ENCODE measurements around the gene CDHR3.

Gene CDHR3

DNA sequence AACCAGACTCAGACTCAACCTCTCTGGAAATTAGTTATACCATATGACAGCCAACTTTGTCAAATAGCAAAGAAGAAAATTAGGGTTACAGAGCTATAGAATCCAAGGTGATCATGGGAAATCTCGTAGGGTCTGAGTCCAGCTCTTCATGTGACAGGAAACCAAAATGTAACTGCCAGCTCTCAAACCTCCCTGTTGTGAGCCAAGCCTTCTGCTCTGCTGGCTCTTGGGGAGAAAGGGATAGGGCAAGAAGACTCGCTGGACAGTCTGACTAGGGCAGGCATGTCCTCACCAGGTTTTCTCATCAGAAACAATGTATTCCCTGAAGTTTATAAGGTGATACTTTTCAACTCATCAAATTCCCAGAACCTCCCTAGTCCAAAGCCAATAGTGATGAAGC is 63.0 kb downstream of the CDHR3 start:
- H4K20me1 ChIP-seq (ENCODE audit: insufficient read depth), result no peaks in the 10 kb centered on the region
- H3K27ac ChIP-seq, result no peak overlapping the region
- H3K79me2 ChIP-seq (ENCODE audit: insufficient read depth, low read depth), result no peaks in the 10 kb centered on the region
- H3K4me2 ChIP-seq, result no peak overlapping the region
- no peaks in the 10 kb centered on the region for H3K27me3 ChIP-seq (ENCODE audit: insufficient read depth, low read depth)
- H2AFZ ChIP-seq (ENCODE audit: low read depth), result no peak overlapping the region
- H3K9ac ChIP-seq, result no peak overlapping the region
- peaks cover 44% of the 10 kb centered on the region for H3K4me1 ChIP-seq (ENCODE audit: low read depth, poor library complexity, severe bottlenecking)
- H3K36me3 ChIP-seq (ENCODE audit: insufficient read depth), result no peaks in the 10 kb centered on the region
- TF ChIP-seq, protein P1, sequence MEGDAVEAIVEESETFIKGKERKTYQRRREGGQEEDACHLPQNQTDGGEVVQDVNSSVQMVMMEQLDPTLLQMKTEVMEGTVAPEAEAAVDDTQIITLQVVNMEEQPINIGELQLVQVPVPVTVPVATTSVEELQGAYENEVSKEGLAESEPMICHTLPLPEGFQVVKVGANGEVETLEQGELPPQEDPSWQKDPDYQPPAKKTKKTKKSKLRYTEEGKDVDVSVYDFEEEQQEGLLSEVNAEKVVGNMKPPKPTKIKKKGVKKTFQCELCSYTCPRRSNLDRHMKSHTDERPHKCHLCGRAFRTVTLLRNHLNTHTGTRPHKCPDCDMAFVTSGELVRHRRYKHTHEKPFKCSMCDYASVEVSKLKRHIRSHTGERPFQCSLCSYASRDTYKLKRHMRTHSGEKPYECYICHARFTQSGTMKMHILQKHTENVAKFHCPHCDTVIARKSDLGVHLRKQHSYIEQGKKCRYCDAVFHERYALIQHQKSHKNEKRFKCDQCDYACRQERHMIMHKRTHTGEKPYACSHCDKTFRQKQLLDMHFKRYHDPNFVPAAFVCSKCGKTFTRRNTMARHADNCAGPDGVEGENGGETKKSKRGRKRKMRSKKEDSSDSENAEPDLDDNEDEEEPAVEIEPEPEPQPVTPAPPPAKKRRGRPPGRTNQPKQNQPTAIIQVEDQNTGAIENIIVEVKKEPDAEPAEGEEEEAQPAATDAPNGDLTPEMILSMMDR (conservative IDR thresholded peaks at IDR 0.05; ENCODE audit: low read depth, low read length), result no peak
- H3K4me3 ChIP-seq (IDR thresholded peaks at IDR 0.05; ENCODE audit: insufficient read depth, low read depth, low read length), result no peak overlapping the region

DNA sequence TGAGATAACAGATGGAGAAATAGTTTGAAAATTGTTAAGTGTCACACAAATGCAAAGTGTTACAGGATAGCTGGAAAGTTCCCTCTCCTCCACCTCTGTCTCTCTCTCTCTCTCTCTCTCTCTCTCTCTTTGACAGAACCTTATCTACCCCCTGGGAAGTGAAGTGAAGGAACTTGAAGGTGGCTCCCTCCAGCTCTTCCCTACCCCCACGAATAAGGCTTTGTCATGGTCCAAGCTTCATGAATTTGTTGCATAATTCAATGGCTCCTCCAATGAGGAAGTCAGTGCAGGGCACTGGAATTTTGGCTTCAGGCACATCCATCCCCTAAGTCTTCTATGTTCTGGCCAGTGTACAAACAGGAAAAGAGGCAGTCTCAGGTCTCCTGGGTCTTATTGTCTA is 66.4 kb downstream of the CDHR3 start:
- H4K20me1 ChIP-seq (ENCODE audit: insufficient read depth), result no peaks in the 10 kb centered on the region
- no peak overlapping the region for H2AFZ ChIP-seq (ENCODE audit: low read depth)
- H3K36me3 ChIP-seq (ENCODE audit: insufficient read depth), result no peaks in the 10 kb centered on the region
- TF ChIP-seq, protein P1 (conservative IDR thresholded peaks at IDR 0.05; ENCODE audit: low read depth, low read length), result no peak
- no peaks in the 10 kb centered on the region for H3K79me2 ChIP-seq (ENCODE audit: insufficient read depth, low read depth)
- H3K4me1 ChIP-seq (ENCODE audit: low read depth, poor library complexity, severe bottlenecking), result peaks cover 10% of the 10 kb centered on the region
- no peaks in the 10 kb centered on the region for H3K27me3 ChIP-seq (ENCODE audit: insufficient read depth, low read depth)
- no peak overlapping the region for H3K9ac ChIP-seq
- H3K4me2 ChIP-seq, result no peak overlapping the region
- no peak overlapping the region for H3K27ac ChIP-seq
- no peak overlapping the region for H3K4me3 ChIP-seq (IDR thresholded peaks at IDR 0.05; ENCODE audit: insufficient read depth, low read depth, low read length)

DNA sequence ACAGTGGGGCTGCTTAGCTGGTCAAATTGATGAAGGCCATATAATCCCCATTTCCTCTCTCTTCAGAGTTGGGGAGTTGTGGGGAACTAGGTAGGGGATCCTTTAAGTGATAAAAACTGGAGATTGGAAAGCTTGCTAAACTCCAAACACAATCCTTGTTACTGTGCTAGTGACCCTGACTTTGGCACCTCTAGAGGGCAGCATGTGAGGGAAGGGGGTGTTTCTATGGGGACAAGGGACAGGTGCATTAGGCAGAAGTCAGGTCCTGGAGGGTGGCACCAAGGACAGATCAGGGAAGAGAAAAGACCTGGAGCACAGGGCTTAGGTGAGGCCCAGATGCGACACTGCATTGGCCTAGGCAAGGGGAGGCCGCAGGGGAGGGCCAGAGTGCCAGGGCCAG is 66.9 kb downstream of the CDHR3 start:
- no peak overlapping the region for H3K27ac ChIP-seq
- no peaks in the 10 kb centered on the region for H4K20me1 ChIP-seq (ENCODE audit: insufficient read depth)
- no peaks in the 10 kb centered on the region for H3K27me3 ChIP-seq (ENCODE audit: insufficient read depth, low read depth)
- no peak overlapping the region for H3K4me2 ChIP-seq
- H3K79me2 ChIP-seq (ENCODE audit: insufficient read depth, low read depth), result no peaks in the 10 kb centered on the region
- no peak overlapping the region for H3K9ac ChIP-seq
- H3K4me3 ChIP-seq (IDR thresholded peaks at IDR 0.05; ENCODE audit: insufficient read depth, low read depth, low read length), result no peak overlapping the region
- no peak overlapping the region for H2AFZ ChIP-seq (ENCODE audit: low read depth)
- H3K4me1 ChIP-seq (ENCODE audit: low read depth, poor library complexity, severe bottlenecking), result peaks cover 5% of the 10 kb centered on the region
- H3K36me3 ChIP-seq (ENCODE audit: insufficient read depth), result no peaks in the 10 kb centered on the region
- TF ChIP-seq, protein P1 (conservative IDR thresholded peaks at IDR 0.05; ENCODE audit: low read depth, low read length), result no peak

DNA sequence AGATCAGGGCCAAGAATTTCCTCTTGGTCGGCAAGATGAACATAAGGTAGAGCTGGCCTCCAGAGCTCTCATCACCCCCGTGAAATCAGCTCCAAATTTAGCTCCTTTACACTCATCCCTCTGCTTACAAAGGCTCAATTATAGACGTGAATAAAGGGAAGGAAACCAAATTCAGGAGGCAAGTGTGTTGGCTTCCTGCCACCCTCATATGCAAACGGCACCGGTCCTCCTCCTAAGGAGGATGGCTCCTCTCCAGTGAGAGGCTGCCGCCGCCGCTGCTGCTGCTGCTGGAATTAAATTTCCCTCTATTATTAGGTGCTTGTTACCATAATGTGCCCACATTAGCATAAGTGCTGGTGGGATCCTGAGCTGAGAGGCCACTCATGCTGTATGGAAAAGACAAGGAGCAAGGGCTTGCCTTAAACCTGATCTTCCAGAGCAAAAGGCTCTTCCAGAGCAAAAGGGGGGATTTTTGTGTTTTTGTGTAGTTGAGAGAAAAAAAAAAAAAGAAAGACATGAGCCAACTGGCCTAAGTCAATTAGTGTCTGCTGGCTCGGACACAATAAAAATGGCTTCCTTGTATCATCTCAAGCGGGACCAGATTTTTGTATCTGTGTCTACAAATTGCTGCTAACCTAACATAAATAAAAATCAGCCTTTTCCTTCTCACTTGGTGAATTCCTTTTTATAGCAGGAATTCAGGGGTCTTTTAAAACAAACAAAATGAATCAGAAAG is 68.4 kb downstream of the CDHR3 start:
- TF ChIP-seq, protein P1 (conservative IDR thresholded peaks at IDR 0.05; ENCODE audit: low read depth, low read length), result no peak
- Histone ChIP-seq H3K4me2 (no peak overlapping the region), H3K36me3 (ENCODE audit: insufficient read depth) (no peaks in the 10 kb centered on the region), H3K9ac (no peak overlapping the region), H3K27ac (no peak overlapping the region), H3K4me3 (IDR thresholded peaks at IDR 0.05; ENCODE audit: insufficient read depth, low read depth, low read length) (no peak overlapping the region), H4K20me1 (ENCODE audit: insufficient read depth) (no peaks in the 10 kb centered on the region), H2AFZ (ENCODE audit: low read depth) (no peak overlapping the region), H3K79me2 (ENCODE audit: insufficient read depth, low read depth) (no peaks in the 10 kb centered on the region), H3K4me1 (ENCODE audit: low read depth, poor library complexity, severe bottlenecking) (no peaks in the 10 kb centered on the region), H3K27me3 (ENCODE audit: insufficient read depth, low read depth) (no peaks in the 10 kb centered on the region)
